ENCODE measurements around the gene DBN1. TPM values are rescaled to one million over a fixed set of nuclear protein-coding genes. Genes with fewer than 3 reads are reported as not detected.

Gene DBN1
- total and polyA plus RNA-seq, 12 donors, result 5.1 to 47.1 (median 12.6) TPM

DNA sequence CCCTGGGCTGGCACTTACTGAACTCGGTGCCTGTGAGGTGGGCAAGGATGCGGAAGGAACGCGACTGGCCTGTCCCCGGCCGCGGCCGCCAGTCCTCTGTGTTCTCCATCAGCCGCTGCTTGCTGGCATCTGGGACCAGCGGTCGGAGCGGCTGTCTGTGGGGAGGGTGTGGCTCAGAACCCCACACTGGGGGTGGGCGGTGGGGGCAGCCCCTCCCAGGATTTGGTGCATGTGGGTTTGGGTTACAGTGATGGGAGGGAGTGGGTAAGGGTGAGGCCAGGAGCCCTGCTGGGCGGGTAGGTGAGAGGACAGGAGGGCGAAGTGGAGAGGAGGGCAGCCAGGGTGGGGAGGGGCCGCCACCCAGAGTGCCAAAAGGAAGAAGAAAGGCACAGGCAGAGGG lies 17.6 kb upstream of the DBN1 start:
- H3K4me3 ChIP-seq, result no peak overlapping the region
- peaks cover 12 to 23% of the 10 kb centered on the region in 2 donors for H3K4me1 ChIP-seq (replicated peaks in 1 of 2)

DNA sequence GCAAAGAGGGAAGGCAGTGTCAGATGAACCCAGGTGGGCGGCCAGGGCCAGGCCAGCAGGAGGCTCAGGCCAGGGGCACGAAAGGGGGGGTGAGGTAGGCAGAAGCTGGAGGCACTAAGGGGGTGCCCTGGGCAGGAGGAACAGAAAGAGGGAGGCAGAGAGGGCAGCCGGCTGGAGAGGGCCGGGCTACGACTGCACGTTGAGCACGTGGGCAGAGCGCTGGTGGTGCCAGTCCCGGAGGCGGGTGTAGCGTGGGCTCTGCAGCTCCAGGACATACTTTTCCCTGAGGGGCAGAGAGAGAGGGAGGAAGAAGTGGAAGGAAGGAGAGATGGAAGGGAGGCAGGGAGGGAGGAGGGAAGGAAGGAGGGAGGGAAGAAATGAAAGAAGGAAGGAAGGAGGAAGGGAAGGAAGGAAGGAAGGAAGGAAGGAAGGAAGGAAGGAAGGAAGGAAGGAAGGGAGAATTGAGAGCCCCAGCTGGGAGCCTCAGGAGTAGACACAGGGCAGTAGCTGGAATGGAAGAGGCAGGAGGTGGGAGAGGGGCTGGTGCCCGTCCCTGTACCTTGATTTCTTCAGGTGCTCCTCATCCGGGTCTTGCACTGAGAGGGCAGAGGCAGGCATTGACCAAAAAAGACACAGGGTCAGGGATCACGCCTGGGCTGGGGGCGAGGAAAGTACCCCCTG lies 17.0 kb upstream of the DBN1 start:
- no peaks in the 10 kb centered on the region for H3K9me3 ChIP-seq (replicated peaks in 1 of 3)
- no peak for DNase-seq
- TF ChIP-seq, protein P1, sequence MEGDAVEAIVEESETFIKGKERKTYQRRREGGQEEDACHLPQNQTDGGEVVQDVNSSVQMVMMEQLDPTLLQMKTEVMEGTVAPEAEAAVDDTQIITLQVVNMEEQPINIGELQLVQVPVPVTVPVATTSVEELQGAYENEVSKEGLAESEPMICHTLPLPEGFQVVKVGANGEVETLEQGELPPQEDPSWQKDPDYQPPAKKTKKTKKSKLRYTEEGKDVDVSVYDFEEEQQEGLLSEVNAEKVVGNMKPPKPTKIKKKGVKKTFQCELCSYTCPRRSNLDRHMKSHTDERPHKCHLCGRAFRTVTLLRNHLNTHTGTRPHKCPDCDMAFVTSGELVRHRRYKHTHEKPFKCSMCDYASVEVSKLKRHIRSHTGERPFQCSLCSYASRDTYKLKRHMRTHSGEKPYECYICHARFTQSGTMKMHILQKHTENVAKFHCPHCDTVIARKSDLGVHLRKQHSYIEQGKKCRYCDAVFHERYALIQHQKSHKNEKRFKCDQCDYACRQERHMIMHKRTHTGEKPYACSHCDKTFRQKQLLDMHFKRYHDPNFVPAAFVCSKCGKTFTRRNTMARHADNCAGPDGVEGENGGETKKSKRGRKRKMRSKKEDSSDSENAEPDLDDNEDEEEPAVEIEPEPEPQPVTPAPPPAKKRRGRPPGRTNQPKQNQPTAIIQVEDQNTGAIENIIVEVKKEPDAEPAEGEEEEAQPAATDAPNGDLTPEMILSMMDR (IDR thresholded peaks at IDR 0.05), result no peak
- no peak for TF ChIP-seq POLR2A (IDR thresholded peaks at IDR 0.05)
- intact Hi-C loops (cut with DNase I), result no loop called here
- no peak overlapping the region for H3K4me3 ChIP-seq
- no peak overlapping the region for H3K27ac ChIP-seq
- WGBS, 4 donors, result 83 to 91% (median 89%) methylated on average over 15 of the region's 15 CpGs
- no peaks in the 10 kb centered on the region for H3K27me3 ChIP-seq
- peaks cover 0 to 37% of the 10 kb centered on the region in 2 donors for H3K36me3 ChIP-seq (replicated peaks in 1 of 2)
- peaks cover 12 to 18% of the 10 kb centered on the region in 2 donors for H3K4me1 ChIP-seq (replicated peaks in 1 of 2)

More for the DNA sequence above, 17.6 kb upstream of the DBN1 start:
- Histone ChIP-seq H3K36me3 (replicated peaks in 1 of 2) (peaks cover 0 to 37% of the 10 kb centered on the region in 2 donors), H3K9me3 (replicated peaks in 1 of 3) (no peaks in the 10 kb centered on the region), H3K27me3 (no peaks in the 10 kb centered on the region), H3K27ac (no peak overlapping the region)
- 81 to 95% (median 87%) methylated on average over 7 to 16 of the region's 16 CpGs for WGBS, 4 donors
- no peak for DNase-seq
- TF ChIP-seq, protein P1 (IDR thresholded peaks at IDR 0.05), result no peak
- no peak for TF ChIP-seq POLR2A (IDR thresholded peaks at IDR 0.05)
- intact Hi-C loops (cut with DNase I), result no loop called here

DNA sequence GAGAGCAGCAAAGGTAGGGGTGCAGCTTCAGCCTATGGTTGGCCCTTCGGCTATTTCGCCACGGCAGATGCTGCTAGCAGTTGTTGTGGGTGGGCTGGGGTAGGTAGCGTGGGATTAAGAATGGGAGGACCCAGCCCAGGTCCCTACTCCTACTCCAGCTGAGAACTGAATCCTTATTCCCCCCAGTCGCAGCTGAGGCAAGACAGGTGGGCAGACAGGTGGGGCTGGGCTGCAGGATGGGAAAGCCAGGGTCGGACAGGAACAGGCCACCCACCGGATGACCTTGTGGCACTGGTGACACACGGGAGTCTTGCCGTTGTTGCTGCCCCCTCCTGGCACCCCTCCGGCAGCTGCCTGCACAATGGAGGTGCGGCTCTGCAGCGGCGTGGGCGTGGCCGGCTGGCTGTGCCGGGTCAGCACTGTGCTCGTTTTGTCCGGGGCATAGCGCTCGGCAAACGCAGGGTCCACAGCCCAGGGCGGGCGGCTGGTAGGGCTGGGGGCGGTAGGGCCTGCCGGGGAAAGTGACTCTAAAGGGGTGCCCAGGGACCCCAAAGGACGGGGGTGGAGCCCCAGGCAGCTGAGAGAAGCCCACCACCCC lies 15.8 kb upstream of the DBN1 start:
- Histone ChIP-seq H3K27ac (no peak overlapping the region), H3K9me3 (replicated peaks in 1 of 3) (no peaks in the 10 kb centered on the region), H3K4me3 (no peak overlapping the region), H3K36me3 (replicated peaks in 1 of 2) (peaks cover 0 to 37% of the 10 kb centered on the region in 2 donors), H3K27me3 (no peaks in the 10 kb centered on the region), H3K4me1 (replicated peaks in 1 of 2) (peaks cover 4 to 5% of the 10 kb centered on the region in 2 donors)
- TF ChIP-seq POLR2A (IDR thresholded peaks at IDR 0.05), result no peak
- TF ChIP-seq, protein P1 (IDR thresholded peaks at IDR 0.05), result no peak
- DNase-seq, result no peak
- 78 to 100% (median 81%) methylated on average over 2 to 26 of the region's 26 CpGs for WGBS, 4 donors
- intact Hi-C loops (cut with DNase I), result no loop called here

DNA sequence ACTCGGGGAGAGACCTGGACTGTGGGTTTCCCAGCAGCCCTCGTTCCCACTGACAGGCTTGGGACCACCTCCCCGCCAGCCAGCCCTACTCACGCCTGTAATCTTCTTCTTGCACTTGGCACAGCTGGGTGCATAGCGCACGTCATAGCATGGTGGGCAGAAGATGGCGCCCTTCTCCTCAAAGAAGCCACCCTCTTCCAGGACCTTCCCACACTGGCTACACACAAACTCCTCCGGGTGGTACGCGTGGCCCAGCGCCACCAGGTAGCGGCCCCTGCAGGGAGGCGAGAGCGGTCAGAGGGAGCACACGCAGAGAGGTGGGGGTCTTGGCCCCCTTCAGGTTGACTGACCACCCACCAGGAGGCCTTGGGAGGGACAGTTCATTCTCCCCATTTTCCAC lies 14.5 kb upstream of the DBN1 start:
- no peak overlapping the region for H3K27ac ChIP-seq
- no peaks in the 10 kb centered on the region for H3K4me1 ChIP-seq (replicated peaks in 1 of 2)
- intact Hi-C loops (cut with DNase I), result no loop called here
- no peak overlapping the region for H3K4me3 ChIP-seq
- peaks cover 0 to 41% of the 10 kb centered on the region in 2 donors for H3K36me3 ChIP-seq (replicated peaks in 1 of 2)
- H3K27me3 ChIP-seq, result no peaks in the 10 kb centered on the region
- H3K9me3 ChIP-seq (replicated peaks in 1 of 3), result no peaks in the 10 kb centered on the region
- DNase-seq, result no peak
- TF ChIP-seq, protein P1 (IDR thresholded peaks at IDR 0.05), result no peak
- no peak for TF ChIP-seq POLR2A (IDR thresholded peaks at IDR 0.05)
- 86 to 95% (median 91%) methylated on average over 11 to 15 of the region's 15 CpGs for WGBS, 4 donors

All from adrenal gland (tissue), 12 donors.